HG02943 (cell line): Measurements from ENCODE around the gene DNALI1.
"Not testable (repeated sequence)": the region's sequence is repeated elsewhere in the genome, so short reads cannot be mapped to it uniquely, and the experiment has no call there.

Experiments used
- ATAC-seq: cut with Tn5 transposase; IDR thresholded peaks from one replicate; pipeline ENCODE4 v1.9.1; 2021; ENCODE audit warnings: mild to moderate bottlenecking, low read depth, moderate library complexity; ENCODE audit not compliant: unreplicated experiment

The DNALI1 gene

DNA sequence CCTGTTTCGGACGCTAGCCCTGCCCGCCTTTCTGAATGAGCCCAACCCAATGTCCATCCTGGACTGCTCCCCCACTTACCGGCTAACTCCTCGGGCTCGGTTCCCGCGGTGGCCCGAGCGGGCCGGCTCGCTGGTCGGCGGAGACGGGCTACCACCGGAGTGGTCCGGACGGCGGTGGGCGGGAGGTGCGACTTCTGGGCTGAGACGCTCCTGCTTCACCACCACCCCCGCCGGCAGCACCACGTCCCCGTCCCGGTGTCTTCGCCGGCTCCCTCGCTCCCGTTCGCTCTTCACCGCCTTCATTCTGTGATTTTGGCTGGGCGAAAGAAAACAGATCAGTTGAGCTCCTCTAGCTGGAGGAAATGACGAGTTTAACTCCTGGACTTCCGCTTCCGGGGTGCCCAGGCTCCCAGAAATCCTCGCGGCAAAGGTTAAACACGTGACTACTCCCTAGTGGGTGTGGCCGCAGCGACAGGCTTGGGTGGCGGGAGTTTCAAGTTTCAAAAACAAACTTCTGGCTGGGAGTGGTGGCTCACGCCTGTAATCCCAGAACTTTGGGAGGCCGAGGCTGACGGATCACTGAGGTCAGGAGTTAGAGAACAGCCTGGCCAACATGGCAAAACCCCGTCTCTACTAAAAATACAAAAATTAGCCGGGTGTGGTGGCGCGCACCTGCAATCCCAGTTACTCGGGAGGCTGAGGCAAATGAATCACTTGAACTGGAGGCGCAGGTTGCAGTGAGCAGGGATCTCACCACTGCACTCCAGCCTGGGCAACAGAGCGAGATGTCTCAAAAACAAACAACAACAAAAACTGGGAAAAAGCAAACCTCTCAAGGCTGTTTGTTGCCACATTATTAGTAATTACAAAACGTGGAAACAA lies 2.6 kb upstream of the DNALI1 start, which contains the start of gene SNIP1:
TSS of gene SNIP1 (minus strand) at position 367 of the 882 bp plus-strand sequence. CDS start at position 303, 64 bp downstream.
- peak; percentile 73 for ATAC-seq

DNA sequence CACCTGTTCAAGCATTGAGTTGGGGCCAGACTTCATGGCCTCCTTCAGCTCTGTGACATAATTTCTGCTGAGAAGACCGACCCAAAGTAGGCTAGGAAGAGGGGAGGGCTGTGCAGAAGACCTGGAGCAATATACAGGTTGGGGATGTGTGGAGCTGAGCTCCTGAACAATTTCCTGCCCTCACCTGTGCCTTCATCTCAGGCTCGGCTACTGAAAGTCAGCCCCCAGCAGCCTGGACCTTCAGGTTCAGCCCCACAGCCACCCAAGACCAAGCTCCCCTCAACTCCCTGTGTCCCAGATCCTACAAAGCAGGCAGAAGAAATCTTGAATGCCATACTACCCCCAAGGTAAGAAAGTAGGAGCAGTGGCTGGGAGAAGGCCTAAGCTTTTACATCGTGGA lies 662 bp downstream of the DNALI1 start:
- no peak for ATAC-seq

DNA sequence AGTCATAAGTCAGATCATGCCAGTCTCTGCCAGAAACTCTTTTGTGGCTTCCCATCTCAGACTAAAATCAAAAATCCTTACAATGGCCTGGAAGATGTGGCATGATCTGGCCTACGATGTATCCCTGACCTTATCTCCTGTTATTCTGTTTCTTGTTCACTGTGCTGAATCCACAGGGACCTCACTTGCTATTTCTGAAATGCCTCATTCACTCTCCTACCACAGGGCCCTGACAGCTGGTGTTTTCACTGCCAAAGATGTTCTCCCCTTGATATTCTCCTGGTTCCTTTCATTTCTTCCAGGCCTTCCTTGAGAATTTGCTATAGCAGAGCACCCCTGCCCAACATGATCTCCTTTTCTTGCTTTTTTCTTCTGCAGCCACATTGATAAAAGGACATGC lies 1.7 kb downstream of the DNALI1 start:
- ATAC-seq, result no peak

DNA sequence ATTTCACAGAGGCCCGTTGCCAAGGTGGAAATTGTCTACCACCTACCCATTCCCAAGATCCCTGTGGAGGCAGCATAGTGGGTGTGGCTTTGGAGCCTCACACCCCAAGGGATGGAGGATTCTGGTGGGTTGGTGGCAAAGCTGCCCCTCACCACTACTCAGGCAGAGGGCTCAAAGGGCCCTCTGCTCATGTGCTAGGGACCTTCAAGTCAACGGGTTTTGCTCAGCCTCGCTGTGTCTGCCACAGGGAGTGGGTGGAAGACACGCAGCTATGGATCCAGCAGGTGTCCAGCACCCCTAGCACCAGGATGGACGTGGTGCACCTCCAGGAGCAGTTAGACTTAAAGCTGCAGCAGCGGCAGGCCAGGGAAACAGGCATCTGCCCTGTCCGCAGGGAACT lies 2.3 kb downstream of the DNALI1 start:
- no peak for ATAC-seq

DNA sequence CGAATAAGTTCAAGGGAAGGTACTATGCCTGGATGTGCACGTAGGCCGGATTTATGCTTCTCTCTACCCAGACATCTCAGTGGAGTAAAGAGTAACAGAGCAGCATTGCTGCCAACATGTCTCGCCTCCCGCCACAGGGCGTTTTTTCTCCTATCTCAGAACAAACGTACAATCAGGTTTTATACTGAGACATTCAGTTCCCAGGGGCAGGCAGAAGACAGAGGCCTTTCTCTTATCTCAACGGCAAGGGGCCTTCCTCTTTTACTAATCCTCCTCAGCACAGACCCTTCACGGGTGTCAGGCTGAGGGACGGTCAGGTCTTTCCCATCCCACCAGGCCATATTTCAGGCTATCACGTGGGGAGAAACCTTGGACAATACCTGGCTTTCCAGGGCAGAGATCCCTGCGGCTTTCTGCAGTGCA lies 3.2 kb downstream of the DNALI1 start:
- ATAC-seq, result not testable (repeated sequence)

DNA sequence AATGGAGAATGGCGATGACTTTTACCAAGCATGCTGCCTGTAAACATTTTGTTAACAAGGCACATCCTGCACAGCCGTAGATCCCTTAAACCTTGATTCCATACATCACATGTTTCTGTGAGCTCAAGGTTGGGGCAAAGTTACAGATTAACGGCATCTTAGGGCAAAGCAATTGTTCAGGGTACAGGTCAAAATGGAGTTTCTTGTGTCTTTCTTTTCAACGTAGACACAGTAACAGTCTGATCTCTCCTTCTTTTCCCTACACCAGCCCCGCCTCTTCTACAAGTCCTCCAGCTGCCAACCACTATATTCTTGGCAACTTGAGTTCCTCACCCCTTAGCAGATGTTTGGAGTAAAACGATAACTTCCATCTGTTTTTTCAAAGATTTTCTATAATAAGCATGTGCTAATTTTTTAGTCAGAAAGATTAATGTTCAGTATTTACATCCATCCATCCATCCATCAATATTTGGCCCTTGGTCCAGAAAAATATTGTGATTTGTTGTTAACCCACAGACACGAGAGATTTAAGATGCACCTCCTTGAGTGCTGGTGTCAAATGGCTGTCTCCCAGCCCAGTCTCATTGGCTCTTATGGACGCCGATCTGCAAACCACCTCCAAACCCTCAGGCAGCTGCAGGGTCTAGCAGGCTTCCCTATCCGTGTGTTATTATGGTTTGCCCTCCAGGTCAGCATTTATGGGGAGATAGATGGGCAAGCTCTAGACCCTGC lies 3.8 kb downstream of the DNALI1 start:
- no peak for ATAC-seq

DNA sequence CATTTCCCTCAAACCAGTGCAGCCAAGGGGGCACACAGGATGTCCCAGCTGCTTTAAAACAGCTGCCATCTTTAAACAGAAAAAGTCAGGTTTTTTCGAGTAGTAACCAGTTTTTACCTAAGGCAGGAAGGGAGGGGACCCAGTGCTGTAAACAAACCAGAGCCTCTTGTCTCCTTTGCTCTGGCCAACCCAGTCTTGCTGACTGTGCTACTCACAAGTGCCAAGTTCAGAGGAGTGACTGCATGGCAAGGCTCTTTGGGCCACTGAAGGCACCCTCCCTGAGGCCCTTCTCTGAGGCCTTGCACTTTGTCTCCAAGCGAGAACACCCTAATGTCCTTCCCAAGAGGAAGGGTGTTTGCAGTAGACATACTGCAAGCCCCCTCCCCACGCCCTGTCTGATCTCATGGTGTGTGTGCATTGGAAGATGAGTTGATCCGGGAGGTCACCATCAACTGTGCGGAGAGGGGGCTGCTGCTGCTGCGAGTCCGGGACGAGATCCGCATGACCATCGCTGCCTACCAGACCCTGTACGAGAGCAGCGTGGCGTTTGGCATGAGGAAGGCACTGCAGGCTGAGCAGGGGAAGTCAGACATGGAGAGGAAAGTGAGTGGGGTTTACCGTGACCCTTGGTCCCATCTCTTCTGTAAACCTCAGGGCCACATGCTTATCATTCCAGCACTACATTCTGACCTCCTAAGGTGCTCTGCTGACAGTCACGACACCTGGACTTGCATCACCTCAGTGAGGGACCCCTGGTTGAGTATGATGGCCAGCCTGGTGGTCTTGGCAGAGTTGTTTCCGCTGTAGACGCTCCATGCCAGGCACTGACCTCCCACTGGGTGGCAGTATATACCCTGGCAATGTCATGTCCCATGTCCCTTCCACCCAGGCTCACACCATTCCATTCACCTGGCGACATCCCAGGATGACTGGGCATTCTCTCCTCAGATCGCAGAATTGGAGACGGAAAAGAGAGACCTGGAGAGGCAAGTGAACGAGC lies 4.7 kb downstream of the DNALI1 start:
- ATAC-seq, result no peak

DNA sequence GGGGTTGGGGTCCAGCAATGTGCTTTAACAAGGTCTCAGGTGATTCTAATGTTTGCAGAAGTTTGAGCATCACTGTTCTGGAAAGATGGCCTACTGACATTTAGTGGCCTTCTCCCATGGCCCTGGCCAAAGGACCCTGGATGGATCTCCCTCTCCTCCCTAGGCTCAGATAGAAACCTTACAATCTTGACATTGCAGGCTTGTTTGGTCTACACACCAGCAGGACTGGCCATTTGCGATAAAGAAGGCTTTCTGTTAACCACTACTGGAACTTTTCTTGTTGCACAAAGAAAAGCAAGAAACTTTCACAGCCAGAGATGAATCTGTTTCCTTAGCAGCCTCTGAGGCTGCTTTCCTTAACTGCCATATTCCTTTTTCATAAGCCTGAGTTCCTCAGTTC lies 6.2 kb downstream of the DNALI1 start:
- no peak for ATAC-seq

DNA sequence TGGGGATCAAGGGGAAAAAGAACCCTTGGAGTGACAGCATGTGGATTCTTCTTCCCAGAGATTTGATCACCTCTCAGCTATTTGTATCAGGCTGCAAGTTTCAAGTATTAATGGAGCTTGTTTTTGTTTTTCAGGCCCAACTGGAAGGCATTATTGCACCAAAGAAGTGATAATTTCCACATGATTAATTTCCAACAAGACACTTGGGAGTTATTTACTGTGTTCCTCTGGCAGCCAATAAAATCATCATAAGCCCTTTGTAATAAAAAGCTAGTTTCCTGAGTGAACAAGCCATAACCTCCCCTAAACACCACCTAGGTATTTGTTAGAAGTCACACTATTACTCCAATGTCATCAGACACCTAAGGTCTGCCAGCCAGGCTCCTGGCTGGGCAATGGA lies 8.2 kb downstream of the DNALI1 start:
- no peak for ATAC-seq

DNA sequence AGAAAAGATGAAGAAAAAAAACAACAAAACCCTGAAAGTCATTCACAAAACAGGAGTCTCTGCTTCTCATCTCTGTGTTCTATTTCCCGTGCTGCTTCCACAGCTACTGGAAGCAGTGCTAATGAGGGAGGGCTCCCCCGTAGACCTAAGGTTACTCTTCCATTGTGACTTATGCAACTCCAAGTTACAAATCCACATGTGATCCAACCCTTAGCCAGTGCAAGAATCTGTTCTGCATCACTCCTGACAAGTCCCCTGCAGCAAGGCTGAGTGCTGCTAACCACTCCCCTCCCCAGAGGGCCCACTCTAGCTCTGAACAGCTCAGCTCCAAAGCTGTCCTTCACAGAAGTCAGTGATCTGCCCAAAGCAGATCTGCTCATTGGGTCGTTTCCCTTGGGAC lies 10.3 kb downstream of the DNALI1 start:
- no peak for ATAC-seq

DNA sequence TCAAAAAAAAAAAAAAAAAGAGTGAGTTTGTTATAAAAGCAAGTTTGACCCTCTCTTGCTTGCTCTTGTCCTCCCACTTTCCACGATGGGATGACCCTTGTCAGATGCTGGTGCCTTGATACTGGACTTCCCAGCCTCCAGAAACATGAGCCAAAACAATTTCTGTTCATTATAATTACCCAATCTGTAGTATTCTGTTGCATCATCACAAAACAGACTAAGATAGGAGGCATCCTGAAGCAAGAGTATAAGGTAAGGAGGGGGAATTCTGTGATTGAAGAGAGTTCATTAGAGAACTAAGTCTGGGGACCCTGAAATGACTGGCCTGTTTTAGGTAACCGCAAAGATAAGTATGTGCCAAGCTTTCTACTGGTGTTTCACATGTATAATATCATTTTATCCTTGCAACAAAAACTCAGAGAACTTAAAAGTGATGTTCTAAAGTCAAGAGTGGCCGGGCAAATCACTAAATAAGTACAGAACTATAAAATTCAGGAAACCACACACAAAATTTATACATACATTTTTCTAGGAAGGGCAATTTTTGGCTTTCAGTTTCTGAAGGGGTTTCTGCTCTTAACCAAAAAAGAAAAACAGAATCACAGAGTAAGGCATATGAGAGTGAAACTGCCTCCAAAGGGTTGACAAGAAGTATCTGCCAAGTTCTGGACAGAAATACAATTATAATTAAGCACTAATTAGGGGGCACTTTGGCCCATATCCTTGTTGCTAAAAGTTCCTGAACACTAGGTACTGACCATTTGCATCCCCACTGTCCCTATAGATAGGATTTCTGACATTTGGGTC lies 14.0 kb downstream of the DNALI1 start:
- ATAC-seq, result no peak

DNA sequence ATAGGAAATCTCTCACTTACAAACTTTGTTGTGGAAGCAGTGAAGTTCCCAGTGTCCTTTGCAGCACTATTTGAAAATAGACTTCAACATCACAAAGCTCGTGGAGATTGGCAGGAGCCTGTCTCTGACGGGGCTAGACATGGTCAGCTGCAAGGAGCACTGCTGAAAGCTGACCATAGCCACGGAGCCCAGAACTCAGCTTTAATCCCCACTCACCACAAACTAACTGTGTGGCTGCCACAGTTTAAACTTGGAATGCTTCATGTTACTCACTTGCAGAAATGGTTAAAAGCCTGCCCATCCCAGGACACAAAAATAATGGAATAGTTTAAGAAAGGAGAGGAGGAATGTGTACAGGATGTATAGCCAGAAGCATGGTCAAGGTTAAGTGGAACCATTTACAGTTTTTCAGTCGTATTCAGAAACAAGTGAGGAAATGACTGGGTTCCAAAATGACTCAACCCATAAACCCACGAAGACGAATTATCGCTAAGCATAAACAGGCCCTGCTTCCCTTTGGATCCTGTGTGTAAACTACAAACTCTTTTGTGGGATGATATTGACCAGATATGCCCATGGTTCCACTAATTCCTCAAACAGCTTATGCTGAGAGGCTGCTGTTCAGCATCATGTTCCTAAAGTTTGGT lies 18.2 kb downstream of the DNALI1 start:
- no peak for ATAC-seq

DNA sequence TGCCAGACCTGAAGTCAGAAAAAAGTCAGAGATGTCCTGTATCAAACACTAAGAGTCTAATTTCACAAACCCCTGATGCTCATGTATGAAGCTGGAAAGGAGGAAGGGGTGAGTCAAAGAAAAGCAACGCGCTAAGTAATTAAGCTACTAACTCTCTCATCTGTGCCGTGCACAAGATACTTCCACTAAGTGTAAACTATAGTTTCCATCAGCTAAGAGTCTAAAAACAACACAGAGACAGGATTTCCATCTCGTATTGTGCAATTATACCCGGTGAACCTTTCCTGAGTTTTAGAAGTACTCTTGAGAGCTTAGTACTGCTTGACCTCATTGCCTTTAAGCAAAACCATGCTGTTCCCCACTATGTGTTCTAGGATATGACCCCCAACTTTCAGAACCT lies 19.0 kb downstream of the DNALI1 start:
- no peak for ATAC-seq

DNA sequence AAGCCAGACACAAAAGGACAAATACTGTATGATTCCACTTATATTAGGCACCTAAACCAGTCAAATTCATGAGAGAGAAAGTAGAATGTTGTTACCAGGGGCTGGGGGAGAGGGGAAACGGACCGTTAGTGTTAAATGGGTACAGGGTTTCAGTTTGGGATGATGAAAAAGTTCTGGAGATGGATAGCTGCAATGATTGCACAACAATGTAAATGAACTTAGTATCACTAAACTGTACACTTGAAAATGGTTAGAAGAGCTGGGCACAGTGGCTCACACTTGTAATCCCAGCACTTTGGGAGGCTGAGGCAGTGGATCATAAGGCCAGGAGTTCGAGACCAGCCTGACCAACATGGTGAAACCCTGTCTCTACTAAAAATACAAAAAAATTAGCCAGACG lies 27.8 kb downstream of the DNALI1 start:
- not testable (repeated sequence) for ATAC-seq

DNA sequence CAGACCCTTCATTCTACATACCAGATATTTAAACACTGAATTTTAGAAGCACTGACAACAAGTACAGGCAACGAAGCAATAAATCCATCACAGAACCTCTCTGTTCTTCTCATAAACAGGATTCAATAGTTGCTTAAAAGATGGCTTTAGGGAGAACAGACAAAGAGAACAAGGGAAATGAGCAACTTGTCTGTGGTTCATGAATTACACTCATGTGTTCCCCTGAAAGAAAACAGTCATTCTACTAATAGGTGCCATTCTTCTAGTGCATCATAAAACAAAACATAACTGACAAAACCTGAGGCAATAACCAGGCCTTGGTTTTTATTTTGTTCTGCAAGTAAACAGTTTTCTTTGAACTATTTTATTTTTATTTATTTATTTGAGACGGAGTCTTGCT lies 32.2 kb downstream of the DNALI1 start:
- no peak for ATAC-seq

DNA sequence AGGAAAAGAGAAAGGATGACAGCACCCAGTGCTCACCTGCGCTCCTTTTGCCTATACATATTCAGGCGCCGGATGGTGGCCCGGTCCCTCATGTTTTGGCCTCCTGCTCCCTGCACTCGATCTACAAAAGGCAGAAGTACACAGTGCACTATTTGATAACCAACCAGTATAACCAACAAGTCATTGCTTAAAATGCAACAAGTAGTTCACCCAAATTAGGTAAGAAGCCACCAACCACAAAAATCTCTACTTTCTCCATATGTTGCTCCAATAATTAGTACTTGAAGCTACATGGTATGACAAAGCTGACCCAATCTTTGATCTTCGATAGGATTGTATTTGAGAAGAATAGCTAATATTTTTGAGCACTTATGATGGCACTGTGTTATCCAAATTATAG lies 37.0 kb downstream of the DNALI1 start:
- ATAC-seq, result no peak

DNA sequence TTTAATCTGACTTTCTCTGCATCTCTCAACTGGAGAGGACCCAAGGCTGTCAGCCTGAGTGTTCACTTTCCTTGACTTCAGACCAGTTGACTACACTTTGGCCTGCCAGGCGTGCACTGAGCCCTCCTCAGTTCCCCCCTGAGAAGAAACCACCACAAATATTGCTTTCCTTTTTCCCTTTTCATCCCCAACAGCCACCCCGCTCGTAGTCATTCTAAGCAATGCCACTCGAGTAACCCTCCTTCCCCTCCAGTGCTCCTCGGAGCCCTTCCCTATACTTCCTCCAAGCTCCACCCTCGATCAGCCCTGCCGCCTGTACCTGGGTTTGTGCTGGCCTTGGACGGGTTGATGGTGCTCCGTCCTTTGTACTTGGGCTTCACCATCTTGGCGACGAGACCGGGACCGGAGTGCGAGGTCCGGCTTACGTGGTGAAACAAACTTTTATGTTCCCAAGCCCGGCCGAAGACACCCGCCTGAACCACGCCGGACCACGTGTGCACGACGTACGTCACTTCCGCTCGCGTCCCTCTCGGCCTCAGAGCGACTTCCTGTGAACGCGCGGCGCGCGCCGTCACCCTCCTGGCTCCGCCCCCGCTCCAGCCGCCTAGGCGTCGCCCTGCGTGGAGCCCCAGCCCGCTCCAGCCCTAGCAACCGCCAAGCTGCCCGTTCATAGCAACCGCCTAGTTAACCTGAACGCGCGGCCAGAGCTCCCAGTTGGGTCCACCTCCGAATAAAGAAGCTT lies 38.9 kb downstream of the DNALI1 start, which contains the start of gene GNL2:
TSS of gene GNL2 (minus strand) at position 498 of the 742 bp plus-strand sequence. CDS start at position 383, 115 bp downstream.
- ATAC-seq, result peak; percentile 86

DNA sequence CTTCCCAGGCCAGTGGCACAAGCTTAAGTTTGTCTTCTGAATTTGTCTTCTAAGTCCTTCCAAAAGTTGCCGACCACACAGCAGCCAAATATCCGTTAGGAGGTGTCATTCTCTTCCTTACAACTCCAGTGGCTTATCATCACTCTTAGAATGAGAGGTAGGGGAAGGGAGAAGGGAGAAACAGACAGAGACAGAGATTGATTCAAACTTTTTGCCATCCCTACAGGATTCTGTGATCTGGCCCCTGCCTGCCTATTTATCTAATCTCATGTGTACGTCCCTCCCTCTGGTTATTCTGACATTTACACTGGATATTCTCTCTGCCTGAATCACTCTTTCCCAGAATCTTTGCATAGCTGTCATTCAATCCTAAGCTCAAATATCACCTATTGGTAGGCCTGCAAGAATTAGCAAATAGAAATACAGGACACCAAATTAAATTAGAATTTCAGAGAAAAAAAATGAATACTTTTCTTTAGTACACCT lies 39.5 kb downstream of the DNALI1 start:
- no peak for ATAC-seq
